Fibroblast of peridontal ligament (primary cell): ENCODE data around the gene ASB1.
"Not testable (repeated sequence)": the region's sequence is repeated elsewhere in the genome, so short reads cannot be mapped to it uniquely, and the experiment has no call there.

Source experiments
- DNase-seq: peaks from one replicate; pipeline ENCODE4 v3.0.0-alpha.2; 2010; ENCODE audit errors: extremely low read depth

Gene ASB1

GRCh38 chr2:238423561-238424312 lies 3.0 kb upstream of the ASB1 start:
- no peak for DNase-seq

- DNase-seq: peak; percentile 90
These were observed 2.4 kb upstream of the ASB1 start for GRCh38 chr2:238424313-238424700.

- no peak for DNase-seq
These were observed 1.2 kb upstream of the ASB1 start for GRCh38 chr2:238425505-238425978.

GRCh38 chr2:238425979-238426567 lies 654 bp upstream of the ASB1 start:
- DNase-seq: peak; percentile 57

- peak; percentile 36 for DNase-seq
These were observed 872 bp downstream of the ASB1 start for GRCh38 chr2:238427435-238428162.

- no peak for DNase-seq
These were observed 2.1 kb downstream of the ASB1 start for GRCh38 chr2:238428866-238429265.

- DNase-seq: no peak
These were observed 4.1 kb downstream of the ASB1 start for GRCh38 chr2:238430781-238431180.

GRCh38 chr2:238431456-238431855 lies 4.7 kb downstream of the ASB1 start:
- DNase-seq: peak; percentile 33

- DNase-seq: no peak
These were observed 6.7 kb downstream of the ASB1 start for GRCh38 chr2:238433300-238433915.

GRCh38 chr2:238433941-238434845 lies 7.5 kb downstream of the ASB1 start:
- peak; percentile 98 for DNase-seq

- no peak for DNase-seq
These were observed 8.4 kb downstream of the ASB1 start for GRCh38 chr2:238434846-238435751.

- DNase-seq: no peak
These were observed 9.0 kb downstream of the ASB1 start for GRCh38 chr2:238435752-238436096.

GRCh38 chr2:238438856-238439849 lies 12.4 kb downstream of the ASB1 start:
- peak; percentile 95 for DNase-seq

- peak; percentile 27 for DNase-seq
These were observed 13.2 kb downstream of the ASB1 start for GRCh38 chr2:238439917-238440316.

- DNase-seq: no peak
These were observed 13.6 kb downstream of the ASB1 start for GRCh38 chr2:238440331-238440730.

- DNase-seq: no peak
These were observed 14.0 kb downstream of the ASB1 start for GRCh38 chr2:238440767-238441166.

GRCh38 chr2:238441262-238442114 lies 14.8 kb downstream of the ASB1 start:
- DNase-seq: no peak

- DNase-seq: not testable (repeated sequence)
These were observed 15.5 kb downstream of the ASB1 start for GRCh38 chr2:238442257-238442656.
